ENCODE data around the gene UBE2L5.
A peak's percentile ranks its signal among the peaks of the same experiment; 100 is the strongest.

The UBE2L5 gene

DNA sequence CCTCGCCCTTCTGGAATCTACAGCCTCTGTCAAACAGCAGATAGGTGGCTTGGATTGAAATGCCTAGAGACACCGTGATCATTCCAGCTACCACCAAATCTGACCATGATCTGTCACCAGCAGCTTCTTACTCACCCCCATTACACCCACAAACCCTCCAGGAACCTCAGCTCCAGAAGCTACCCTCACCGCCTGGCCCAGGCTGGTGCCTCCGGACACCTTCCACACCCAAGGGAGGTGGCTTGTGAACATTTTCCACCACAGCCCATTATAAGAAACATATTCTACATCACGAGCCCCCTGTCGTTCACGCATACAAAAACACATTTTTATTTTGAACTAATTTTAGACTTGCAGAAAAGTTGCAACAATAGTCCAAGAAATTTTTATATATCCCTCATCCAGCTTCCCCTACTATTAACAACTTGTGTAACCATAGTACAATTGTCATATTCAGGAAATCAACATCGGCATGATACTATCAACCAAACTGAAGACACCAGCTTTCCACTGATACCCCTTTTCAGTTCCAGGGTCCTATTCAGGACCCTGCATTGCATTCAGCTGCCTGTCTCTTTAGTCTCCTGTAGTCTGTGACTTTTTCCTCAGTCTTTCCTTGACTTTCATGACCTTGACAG is 15.4 kb upstream of the UBE2L5 start:
- no peak for DNase-seq

DNA sequence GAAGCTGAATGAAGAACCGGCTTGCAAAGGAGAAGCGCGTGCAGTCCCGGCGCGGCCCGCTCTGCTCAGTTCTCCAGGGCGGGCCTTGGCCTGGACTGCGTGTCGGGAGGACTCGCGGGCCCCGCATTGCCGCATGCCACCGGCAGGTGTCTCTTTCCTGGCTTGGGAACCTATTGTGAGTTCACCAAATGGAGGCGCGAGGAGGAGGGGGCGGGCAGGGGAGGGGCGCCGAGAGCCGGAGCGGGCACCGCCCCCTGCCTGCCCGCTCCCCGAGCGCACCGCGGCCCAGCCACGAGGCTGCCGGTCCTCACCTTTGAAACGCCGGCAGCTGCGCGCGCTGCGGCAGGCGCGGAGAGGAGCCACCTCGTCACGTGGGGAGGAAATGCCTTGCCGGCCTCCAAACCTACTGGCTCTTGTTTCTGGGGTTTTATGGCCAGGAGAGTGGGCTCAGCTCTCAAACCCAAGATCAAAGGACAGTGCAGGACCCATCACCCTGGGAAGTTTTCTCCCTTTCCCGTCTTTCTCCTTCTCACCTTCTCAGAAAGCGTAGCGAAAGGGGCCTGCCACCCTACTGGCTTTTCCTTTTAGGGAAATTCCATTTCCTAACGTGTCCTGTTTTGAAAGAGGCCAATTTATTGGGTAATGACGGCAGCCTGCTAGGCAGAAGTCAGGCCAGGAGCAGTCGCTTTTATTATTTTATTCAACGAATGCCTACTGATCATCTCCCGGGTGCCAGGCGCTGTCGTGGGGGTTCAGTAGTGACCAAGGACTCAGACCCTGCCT is 13.8 kb upstream of the UBE2L5 start:
- peak; percentile 93 for DNase-seq

GRCh38 chr13:30409886-30410704 is 12.2 kb upstream of the UBE2L5 start:
- no peak for DNase-seq

DNA sequence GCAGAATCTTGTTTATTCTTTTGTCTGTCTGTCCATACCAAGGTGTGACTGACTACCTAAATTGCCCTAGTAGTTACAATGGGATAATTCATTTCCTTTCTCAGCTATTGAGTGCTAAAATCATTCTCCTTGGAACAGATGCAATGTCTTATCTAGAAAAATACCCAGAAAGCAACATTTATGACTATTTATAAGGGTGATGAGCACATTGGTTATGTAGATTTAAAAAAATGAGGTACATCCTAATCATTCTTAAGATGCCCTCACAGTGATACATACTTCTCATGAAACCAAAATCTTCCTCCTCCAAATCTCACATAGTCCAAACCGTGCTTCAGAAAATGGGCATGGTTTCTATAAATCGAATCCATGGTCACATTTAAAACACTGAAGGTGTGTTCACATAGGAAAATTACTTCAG is 11.6 kb upstream of the UBE2L5 start:
- DNase-seq = no peak

- DNase-seq = no peak
Observed at GRCh38 chr13:30412346-30412745, 9.9 kb upstream of the UBE2L5 start.

- DNase-seq = no peak
Observed at GRCh38 chr13:30413842-30414241, 8.5 kb upstream of the UBE2L5 start.

DNA sequence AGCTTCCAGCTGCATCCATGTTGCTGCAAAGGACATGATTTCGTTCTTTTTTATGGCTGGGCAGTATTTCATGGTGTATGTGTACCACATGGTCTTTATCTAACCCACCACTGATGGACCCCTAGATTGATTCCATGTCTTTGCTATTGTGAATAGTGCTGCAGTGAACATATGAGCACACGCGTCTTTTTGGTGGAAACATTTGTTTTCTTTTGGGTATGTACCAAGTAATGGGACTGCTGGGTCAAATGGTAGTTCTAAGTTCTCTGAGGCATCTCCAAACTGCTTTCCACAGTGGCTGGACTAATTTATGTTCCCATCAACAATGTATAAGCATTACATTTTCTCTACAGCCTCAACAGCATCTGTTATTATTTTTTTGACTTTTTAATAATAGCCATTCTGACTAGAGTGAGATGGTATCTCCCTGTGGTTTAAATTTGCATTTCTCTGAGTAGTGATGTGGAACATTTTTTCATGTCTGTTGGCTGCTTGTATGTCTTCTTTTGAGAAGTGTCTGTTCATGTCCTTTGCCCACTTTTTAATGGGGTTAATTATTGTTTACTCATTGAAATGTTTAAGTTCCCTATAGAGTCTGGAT is 6.8 kb upstream of the UBE2L5 start:
- DNase-seq = no peak

DNA sequence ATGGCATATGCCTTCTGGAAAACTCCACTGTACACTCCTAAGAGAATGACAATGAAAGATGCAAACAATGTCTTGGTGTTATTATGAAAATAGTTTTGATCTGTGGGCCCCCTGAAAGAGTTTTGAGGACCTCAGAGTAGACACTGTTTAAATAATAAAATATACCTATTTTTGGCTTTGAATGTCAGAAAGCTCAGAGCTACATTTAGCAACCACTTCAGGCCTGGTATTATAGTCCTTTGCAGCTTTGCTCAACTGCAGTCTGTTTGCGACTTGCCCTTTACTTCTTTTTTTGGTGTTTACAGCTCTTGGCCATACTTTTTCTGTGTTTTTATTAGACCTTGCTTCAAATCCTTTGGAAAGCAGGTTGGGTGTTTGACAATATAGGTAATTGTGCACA is 5.8 kb upstream of the UBE2L5 start:
- no peak for DNase-seq

DNA sequence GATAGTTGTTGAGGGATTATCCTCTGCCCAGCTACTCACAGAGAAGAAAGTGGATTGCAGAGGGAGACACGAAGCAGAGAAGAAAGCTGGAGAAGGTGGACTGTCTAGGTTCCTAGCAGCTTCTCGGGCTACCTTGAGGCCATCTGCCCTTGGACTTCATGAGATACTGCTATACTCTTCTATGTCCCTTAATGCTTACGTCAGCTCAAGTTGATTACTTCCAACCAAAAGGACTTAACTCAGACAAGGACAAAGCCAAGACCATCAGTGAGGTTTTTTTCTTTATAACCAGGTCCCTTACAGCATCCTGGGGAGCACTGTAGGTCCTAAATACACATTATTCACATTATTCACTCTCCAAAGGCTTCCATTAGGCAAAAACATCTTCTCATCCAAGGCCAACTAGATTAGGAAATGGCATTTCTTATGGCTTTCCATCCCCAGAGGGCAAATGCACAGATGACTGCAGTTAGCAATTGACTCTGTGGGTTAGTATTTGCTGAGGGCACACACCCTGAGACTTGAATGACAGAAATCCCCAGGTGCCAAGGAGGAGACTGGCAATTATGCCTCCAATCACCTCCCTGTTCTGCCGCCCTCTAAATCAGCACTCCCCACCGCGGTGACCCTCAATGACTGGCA is 4.1 kb upstream of the UBE2L5 start:
- no peak for DNase-seq

DNA sequence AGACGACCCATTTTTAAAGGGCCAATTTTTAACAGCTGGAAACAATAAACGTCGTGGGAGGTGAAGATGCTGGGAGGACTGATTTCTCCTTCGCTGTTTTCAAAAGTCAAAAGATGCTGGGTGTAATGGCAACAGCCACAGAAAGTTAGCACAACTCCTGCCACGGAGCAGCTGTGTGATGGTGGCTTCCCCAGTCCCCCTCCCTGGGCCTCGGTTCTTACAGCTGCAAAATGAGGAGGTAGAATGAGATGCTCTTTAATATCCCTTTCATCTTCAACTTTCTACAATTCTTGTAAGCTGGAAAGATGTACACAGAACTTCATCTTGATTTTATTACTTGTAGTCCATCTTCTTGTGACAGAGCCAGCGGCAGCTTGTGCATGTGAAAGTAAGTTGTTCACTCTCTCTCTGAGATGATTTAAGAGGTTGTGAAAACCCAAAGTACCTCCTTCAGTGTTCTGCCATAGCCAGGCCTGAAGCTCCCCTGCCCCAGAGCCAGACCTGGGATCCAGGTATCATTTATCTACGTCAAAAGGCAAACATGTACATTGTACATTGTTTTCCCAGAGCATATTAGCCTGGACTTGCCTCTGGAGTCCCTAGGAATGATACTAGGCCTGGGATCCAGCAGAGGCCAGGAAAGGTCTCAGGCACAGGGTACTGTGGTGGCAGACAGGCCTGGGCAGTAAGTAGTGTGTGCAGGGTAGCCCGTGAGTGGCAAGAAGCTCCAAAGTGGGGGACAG is 3.4 kb upstream of the UBE2L5 start:
- DNase-seq = no peak

DNA sequence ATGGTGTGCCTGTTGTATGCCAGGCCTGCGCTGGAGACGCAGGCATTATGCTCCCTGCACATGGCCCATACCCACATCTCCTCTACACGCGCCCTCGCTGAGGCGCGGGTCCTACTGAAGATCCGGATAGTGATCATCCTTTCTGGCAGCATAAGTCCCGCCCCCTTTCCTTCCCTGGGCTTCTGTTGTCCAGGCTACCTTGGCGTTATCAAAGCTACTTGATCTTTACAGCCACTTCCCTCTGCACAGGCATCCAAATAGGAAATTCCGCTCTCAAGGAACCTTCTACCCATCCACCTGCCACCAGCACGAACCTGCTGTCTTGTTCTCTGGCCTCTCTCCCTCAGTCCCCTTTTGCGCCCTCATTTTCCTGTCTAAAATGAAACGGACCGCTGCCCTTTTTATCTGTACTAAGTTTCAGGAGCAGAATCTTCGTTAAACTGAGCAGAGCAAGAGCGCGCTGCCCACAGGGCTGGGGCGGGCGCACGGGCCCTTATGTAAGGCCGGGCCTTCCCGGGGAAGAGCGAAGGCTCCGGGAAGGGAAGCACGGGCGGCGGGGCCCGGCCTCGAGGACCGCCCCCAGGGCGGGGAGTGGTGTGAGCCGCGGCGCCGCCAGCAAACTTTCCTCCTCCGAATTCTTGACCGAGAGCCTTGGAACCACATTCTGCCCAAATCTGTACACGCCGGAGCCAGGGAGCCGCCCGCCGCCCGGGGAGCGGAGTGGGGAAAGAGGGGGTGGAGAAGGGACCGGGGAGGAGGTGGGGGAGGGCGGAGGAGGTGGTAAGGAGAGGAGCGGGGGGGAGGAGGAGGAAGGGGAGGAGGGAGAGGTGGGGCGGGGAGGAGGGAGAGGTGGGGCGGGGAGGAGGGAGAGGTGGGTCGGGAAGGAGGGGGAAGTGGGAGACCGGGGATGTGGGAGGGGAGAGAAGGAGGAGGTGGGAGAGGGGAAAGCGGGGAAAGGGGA is 920 bp upstream of the UBE2L5 start:
- peak; percentile 11 for DNase-seq

DNA sequence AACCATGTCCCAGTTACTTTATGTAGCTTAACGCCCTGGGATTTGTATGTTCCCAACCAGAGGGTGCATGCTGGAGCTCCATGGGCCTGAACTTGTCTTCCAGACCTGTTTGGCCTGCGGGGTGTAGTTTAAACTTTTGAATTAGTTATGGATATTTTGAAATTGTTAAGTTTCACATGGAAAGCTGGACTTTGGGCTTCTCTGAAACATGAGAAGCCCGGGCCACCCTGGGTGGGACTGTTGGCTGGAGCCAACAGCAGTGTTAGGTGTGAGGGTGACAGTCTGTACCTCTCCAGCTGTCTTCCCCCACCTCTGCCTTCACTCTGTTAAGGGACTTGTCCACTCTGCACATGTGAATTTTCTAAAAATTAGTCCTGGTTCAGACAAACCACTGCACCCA is 1.6 kb downstream of the UBE2L5 start:
- DNase-seq = no peak

- DNase-seq = no peak
Observed at GRCh38 chr13:30429235-30429634, 6.9 kb downstream of the UBE2L5 start.

GRCh38 chr13:30429721-30430694 is 7.7 kb downstream of the UBE2L5 start:
- DNase-seq = peak; percentile 46

DNA sequence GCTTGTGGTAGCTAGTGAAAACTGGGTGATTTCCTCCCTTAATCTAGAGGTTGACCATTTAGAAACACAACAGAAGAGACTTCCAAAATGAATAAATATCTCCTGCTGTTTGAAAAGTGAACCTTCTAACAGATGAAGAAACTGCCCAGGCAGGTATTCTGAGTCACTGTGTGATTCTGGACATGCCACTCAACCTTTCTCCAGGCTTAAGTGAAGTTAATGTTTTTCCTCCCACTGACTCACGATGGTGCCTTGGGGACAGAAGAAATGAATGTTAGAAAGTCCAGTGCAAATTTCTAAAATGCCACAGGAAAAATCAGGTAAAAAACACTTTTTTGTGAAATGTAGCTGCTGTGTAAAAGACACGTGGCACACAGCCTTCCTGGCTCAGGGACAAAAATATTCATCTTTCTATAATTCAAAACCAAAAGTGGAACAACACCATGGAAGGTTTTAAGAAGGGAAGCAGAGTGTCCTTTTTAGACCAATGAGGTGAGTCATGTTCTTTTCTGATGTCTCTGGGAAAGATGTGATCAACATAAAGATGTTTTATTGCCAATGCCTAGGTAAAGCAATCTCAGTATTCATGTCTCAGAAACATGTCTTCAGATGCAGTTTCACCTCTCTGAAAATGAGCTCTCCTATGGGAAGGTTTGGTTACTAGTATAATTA is 9.1 kb downstream of the UBE2L5 start:
- no peak for DNase-seq

DNA sequence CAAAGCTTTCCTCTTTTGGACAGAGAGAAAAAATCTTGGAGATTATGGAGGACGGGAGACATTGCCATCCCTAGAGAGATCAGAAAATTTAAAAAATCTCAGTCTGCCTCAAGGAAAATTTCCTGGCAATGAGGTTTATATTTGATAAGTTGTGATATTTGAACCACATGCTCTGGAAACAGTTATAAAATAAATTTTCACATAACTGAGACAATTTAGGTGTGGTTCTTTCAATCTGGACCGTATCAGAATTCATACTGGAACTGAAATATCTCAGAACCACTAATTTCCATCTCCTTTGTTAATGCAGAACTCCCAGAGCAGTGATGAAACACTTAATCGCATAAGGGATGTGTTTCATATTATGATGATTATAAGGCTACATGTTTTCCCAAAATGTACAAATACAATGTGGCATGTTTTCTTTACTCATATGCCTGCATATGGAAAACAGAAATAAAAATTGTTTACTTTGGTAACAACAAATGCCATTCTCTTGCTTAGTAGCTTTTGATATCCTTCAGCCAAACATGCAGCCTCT is 13.7 kb downstream of the UBE2L5 start:
- no peak for DNase-seq

- DNase-seq = no peak
Observed at GRCh38 chr13:30437177-30437576, 14.9 kb downstream of the UBE2L5 start.

- DNase-seq = no peak
Observed at GRCh38 chr13:30438286-30438685, 16.0 kb downstream of the UBE2L5 start.

Measured in stimulated activated CD4-positive, alpha-beta T cell treated with anti-CD3 and anti-CD28 coated beads, Interleukin-1b, Interleukin-23, amount 100 ng/mL, for 48 hours (primary cell).